Measurements from ENCODE around the gene APOBEC3A.

Gene APOBEC3A

GRCh38 chr22:38938221-38938620 lies 19.2 kb upstream of the APOBEC3A start:
- Histone ChIP-seq H3K27ac (ENCODE audit: low read length) (no peak overlapping the region), H3K36me3 (ENCODE audit: insufficient read depth, low read length) (no peaks in the 10 kb centered on the region), H3K4me1 (ENCODE audit: insufficient read depth, low read length) (no peaks in the 10 kb centered on the region), H3K9ac (ENCODE audit: low read depth, low read length) (no peak overlapping the region), H4K20me1 (ENCODE audit: insufficient read depth, low read length) (peaks cover 2% of the 10 kb centered on the region; the same call in 1 of the 2 replicates), H3K4me2 (ENCODE audit: insufficient read depth, low read length) (no peak overlapping the region), H3K4me3 (ENCODE audit: low read depth in 1 of 2, low read length in 2 of 2) (no peak overlapping the region), H3K9me3 (ENCODE audit: insufficient read depth, low read length, severe bottlenecking) (no peaks in the 10 kb centered on the region), H2AFZ (ENCODE audit: low read depth, low read length) (no peak overlapping the region), H3K27me3 (ENCODE audit: insufficient read depth, low read length, poor library complexity) (peaks cover 8% of the 10 kb centered on the region), H3K79me2 (ENCODE audit: insufficient read depth, low read length) (no peaks in the 10 kb centered on the region)
- TF ChIP-seq EZH2 (IDR thresholded peaks at IDR 0.05; ENCODE audit: borderline replicate concordance, low read depth, low read length, severe bottlenecking) (no peak), CTCF (IDR thresholded peaks at IDR 0.05; ENCODE audit: borderline replicate concordance, extremely low read depth, low read length, poor library complexity, severe bottlenecking) (no peak)
- DNase-seq: no peak
- no peak for ATAC-seq (ENCODE audit: insufficient read depth, low read depth)

- ATAC-seq (ENCODE audit: insufficient read depth, low read depth) (no peak), DNase-seq (no peak)
- H3K9me3 ChIP-seq (ENCODE audit: insufficient read depth, low read length, severe bottlenecking): no peaks in the 10 kb centered on the region
- peaks cover 2% of the 10 kb centered on the region; the same call in 1 of the 2 replicates for H4K20me1 ChIP-seq (ENCODE audit: insufficient read depth, low read length)
- H3K4me1 ChIP-seq (ENCODE audit: insufficient read depth, low read length): no peaks in the 10 kb centered on the region
- no peak overlapping the region for H3K4me2 ChIP-seq (ENCODE audit: insufficient read depth, low read length)
- H2AFZ ChIP-seq (ENCODE audit: low read depth, low read length): no peak overlapping the region
- peaks cover 8% of the 10 kb centered on the region for H3K27me3 ChIP-seq (ENCODE audit: insufficient read depth, low read length, poor library complexity)
- no peaks in the 10 kb centered on the region for H3K79me2 ChIP-seq (ENCODE audit: insufficient read depth, low read length)
- no peak overlapping the region for H3K27ac ChIP-seq (ENCODE audit: low read length)
- TF ChIP-seq CTCF (IDR thresholded peaks at IDR 0.05; ENCODE audit: borderline replicate concordance, extremely low read depth, low read length, poor library complexity, severe bottlenecking) (no peak), EZH2 (IDR thresholded peaks at IDR 0.05; ENCODE audit: borderline replicate concordance, low read depth, low read length, severe bottlenecking) (no peak)
- H3K9ac ChIP-seq (ENCODE audit: low read depth, low read length): no peak overlapping the region
- H3K4me3 ChIP-seq (ENCODE audit: low read depth in 1 of 2, low read length in 2 of 2): no peak overlapping the region
- H3K36me3 ChIP-seq (ENCODE audit: insufficient read depth, low read length): no peaks in the 10 kb centered on the region
Measured at GRCh38 chr22:38938925-38939324, 18.5 kb upstream of the APOBEC3A start.

GRCh38 chr22:38940811-38941384 lies 16.5 kb upstream of the APOBEC3A start:
- no peak overlapping the region for H2AFZ ChIP-seq (ENCODE audit: low read depth, low read length)
- H3K36me3 ChIP-seq (ENCODE audit: insufficient read depth, low read length): no peaks in the 10 kb centered on the region
- DNase-seq: no peak
- H4K20me1 ChIP-seq (ENCODE audit: insufficient read depth, low read length): no peaks in the 10 kb centered on the region
- no peak for TF ChIP-seq CTCF (IDR thresholded peaks at IDR 0.05; ENCODE audit: borderline replicate concordance, extremely low read depth, low read length, poor library complexity, severe bottlenecking)
- no peak overlapping the region for H3K27ac ChIP-seq (ENCODE audit: low read length)
- H3K9ac ChIP-seq (ENCODE audit: low read depth, low read length): no peak overlapping the region
- ATAC-seq (ENCODE audit: insufficient read depth, low read depth): no peak
- no peaks in the 10 kb centered on the region for H3K9me3 ChIP-seq (ENCODE audit: insufficient read depth, low read length, severe bottlenecking)
- H3K4me2 ChIP-seq (ENCODE audit: insufficient read depth, low read length): no peak overlapping the region
- no peak overlapping the region for H3K4me3 ChIP-seq (ENCODE audit: low read depth in 1 of 2, low read length in 2 of 2)
- H3K27me3 ChIP-seq (ENCODE audit: insufficient read depth, low read length, poor library complexity): peaks cover 6% of the 10 kb centered on the region
- no peaks in the 10 kb centered on the region for H3K79me2 ChIP-seq (ENCODE audit: insufficient read depth, low read length)
- H3K4me1 ChIP-seq (ENCODE audit: insufficient read depth, low read length): no peaks in the 10 kb centered on the region

Data from DND-41 (cell line).